ENCODE measurements around the gene CDKN1C.

The CDKN1C gene

DNA sequence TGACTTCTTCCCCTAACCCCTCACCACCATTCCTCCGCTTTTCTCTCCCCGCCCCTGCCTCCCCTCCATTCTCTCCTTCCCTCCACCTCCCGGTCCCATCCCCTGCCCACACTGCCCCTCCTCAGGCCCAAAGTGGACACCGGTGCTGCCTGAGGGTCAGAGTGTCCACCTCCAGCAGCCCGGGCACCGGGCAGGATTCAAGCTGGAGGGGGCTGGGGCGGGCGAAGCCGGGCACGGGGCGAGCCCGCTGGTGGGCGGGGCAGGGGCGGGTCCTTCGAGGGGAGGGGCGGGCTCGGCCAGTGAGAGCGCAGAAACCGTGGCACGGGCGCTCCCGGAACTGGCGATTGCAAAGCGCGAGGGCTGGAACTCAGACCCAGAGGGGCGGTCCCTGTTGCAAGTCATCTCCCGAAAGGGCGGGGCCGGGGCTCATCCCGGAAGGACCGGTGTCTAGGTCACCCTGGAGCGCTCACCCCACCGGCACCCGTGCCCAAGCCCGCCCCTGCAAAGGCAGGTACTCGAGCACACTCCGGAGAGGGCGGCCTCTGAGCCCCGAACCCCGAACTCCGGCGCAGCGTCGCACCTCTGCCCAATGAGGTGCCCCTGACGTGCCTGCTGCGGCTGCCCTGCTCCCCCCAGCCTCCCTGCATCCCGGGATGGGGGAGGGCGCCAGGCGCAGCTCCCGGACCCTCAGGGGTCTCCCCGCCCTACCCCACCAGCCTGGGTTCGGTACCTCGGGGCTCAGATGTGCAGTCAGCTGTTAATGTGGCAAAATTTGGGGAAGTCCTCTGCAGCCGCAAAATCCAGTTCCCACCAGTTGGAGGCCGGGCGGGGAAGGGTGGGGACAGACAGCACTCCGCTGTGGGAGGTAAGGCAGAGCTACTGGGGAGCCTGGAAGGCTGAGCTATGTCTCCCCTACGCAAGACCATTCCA lies 16.5 kb upstream of the CDKN1C start:
- peak; percentile 99 for DNase-seq (ENCODE audit: insufficient read length)
- TF ChIP-seq TAF1 (IDR thresholded peaks at IDR 0.05; ENCODE audit: borderline replicate concordance, low read depth, low read length) (no peak), POLR2AphosphoS5 (IDR thresholded peaks at IDR 0.05; ENCODE audit: low read depth, low read length) (peak; percentile 53), POLR2A (IDR thresholded peaks at IDR 0.05; ENCODE audit: low read depth, low read length) (peak; percentile 67; the same call in 1 of the 2 replicates)
- FAIRE-seq, result peak; percentile 93

DNA sequence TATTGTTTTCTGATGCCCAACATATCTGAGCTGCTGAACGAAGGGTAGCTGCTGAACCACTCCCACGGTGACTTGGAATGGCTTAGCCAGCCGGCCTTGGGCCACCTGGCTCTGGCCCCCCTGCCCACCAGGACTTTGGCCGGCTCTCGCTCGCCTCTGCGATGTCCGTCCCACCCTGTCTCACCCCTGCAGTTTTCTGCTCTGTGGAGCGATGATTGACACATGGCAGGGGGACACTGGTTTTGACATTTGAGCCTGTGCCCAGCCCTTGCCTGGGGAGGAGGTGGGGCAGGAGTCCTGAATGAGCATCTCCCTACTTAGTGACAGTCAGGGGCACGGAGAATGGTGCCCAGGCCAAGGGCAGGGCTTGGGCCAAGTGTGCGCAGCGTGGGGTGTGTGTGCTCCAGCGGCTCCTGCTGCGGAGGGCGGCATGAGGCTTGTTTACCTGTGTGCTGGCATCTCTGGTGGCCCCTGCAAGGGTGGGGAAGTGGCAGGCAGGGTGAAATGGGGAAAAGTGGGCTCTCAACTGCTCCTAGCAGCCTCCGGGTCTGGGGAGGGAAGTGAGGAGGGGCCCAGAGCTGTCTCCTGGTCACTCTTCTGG lies 15.7 kb upstream of the CDKN1C start:
- DNase-seq (ENCODE audit: insufficient read length), result no peak
- no peak for TF ChIP-seq POLR2AphosphoS5 (IDR thresholded peaks at IDR 0.05; ENCODE audit: low read depth, low read length)
- no peak for TF ChIP-seq POLR2A (IDR thresholded peaks at IDR 0.05; ENCODE audit: low read depth, low read length)
- TF ChIP-seq TAF1 (IDR thresholded peaks at IDR 0.05; ENCODE audit: borderline replicate concordance, low read depth, low read length), result no peak
- FAIRE-seq, result peak; percentile 33

DNA sequence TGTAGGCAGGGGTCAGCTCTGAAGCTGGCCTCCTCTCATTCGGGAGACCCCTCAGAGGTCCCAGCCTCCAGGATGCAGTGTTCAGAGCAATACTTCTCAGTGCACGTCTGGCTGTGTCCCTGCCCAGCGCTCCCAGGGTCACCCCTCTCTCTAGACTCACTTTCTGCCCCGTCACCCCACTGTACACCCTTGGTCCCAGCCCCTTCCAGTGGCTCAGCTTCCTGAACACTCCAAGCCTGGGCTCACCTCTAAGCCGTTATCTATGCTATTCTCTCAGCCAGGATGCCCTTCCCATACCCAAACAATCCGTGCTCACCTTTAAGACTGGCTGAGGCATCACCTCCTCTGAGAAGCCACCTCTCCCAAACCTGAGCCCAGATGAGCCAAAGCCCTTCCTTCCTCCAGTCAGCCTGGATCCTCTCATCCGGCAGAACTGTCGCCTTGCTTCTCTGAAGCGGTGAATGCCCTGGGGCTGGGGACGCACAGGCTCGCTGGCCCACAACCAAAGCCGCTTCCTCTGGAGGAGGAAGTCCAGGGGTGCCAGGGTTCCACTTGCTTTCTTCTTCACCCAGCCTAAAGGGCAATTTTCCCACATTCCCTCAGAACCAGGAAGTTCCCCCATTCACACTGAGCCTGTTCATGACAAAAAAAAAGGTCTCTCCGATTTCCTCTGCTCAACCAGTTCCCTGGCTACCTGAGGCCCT lies 13.7 kb upstream of the CDKN1C start:
- FAIRE-seq (no peak), DNase-seq (ENCODE audit: insufficient read length) (no peak)
- no peak for TF ChIP-seq TAF1 (IDR thresholded peaks at IDR 0.05; ENCODE audit: borderline replicate concordance, low read depth, low read length)
- no peak for TF ChIP-seq POLR2AphosphoS5 (IDR thresholded peaks at IDR 0.05; ENCODE audit: low read depth, low read length)
- TF ChIP-seq POLR2A (IDR thresholded peaks at IDR 0.05; ENCODE audit: low read depth, low read length), result no peak

DNA sequence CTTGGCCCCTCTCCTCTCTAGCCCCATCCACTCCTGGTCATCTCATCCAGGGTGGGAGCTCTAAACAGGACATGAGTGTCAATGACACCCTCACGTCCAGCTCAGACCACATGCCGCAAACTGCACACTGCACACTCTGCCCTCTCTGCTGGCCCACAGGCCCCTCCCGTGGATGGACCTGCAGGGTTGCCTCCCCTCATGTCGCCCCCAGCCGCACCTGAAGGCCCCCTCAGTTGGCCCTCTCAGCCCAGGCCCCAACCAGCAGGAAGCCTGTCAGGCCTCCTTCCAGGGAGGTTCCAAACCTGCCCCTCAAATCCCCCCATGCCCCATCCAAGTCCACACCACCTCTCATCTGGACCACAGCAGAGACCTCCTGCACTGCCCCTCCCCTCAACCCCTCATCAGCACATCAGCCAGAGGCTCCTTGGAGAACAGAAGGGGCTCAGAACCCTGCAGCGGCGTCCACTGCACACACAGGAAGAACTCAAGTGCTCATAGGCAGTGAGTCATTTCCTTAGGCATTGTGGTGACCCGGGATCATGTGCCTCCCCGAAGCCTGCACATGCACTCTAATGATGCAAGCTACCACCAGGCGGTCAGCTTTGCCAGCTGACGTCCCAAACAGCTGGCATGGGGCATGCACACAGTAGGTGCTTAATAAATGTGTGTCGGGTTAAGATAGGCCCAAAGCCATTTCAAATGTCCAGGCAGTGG lies 12.9 kb upstream of the CDKN1C start:
- TF ChIP-seq TAF1 (IDR thresholded peaks at IDR 0.05; ENCODE audit: borderline replicate concordance, low read depth, low read length) (no peak), POLR2A (IDR thresholded peaks at IDR 0.05; ENCODE audit: low read depth, low read length) (no peak), POLR2AphosphoS5 (IDR thresholded peaks at IDR 0.05; ENCODE audit: low read depth, low read length) (no peak)
- no peak for DNase-seq (ENCODE audit: insufficient read length)
- peak; percentile 91 for FAIRE-seq

DNA sequence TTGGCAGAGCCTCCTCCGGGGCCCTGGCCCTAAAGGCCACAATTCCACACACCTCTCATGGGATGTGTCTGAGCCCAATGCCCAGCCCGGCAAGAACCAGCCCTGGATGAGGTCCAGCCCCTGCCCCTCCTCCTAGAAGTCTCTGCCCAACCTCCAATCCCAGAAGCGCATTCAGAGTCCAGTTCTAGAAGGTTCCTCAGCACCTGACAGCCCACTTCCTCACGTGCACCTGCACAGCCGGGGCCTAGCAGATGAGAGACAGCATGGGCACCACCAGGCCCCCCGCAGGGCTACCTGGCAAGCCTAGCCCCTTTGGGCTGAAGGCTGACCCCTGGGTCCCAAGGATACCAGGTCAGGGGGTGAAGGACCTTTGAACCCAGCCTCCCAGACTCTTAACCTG lies 11.5 kb upstream of the CDKN1C start:
- TF ChIP-seq POLR2AphosphoS5 (IDR thresholded peaks at IDR 0.05; ENCODE audit: low read depth, low read length), result no peak
- TF ChIP-seq POLR2A (IDR thresholded peaks at IDR 0.05; ENCODE audit: low read depth, low read length), result no peak
- TF ChIP-seq TAF1 (IDR thresholded peaks at IDR 0.05; ENCODE audit: borderline replicate concordance, low read depth, low read length), result no peak
- no peak for FAIRE-seq
- no peak for DNase-seq (ENCODE audit: insufficient read length)

DNA sequence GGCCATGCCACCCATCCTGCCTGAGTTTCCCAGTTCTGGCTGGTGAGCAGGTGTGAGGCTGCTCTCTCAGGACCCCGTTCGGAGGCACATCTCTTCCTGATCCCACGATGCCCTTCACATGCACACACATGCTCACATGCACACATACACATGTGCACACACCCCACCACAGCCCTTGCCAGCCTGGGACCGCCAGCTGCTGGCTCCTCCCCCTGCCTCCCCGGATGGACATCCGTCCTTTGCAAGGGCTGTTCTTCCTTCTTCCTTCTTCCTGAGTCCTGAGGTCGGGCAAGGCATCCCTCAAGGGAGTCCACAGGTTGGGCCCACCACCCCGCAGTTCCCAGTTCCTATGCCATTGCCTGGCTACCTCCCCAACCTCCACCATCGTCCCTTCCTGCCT lies 10.5 kb upstream of the CDKN1C start:
- no peak for TF ChIP-seq TAF1 (IDR thresholded peaks at IDR 0.05; ENCODE audit: borderline replicate concordance, low read depth, low read length)
- FAIRE-seq (no peak), DNase-seq (ENCODE audit: insufficient read length) (no peak)

DNA sequence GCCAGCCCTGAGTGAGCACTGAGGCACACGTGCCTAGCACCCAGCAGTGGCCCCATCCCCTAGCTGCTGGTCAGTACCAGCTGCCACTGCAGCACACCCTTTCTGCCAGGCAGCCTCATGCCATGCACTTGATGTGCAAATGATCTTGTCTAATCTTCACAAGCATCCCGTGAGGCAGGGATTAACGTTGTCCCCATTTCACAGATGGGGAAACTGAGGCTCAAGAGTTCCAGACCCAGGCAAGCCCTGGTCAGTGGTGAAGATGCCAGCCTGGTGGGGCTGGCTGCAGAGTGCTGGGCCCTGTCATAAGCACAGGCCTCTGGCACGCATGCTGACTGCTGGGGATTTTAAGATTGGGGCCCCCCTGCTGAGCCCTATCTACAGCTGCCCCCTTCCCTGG lies 8.4 kb upstream of the CDKN1C start:
- TF ChIP-seq POLR2AphosphoS5 (IDR thresholded peaks at IDR 0.05; ENCODE audit: low read depth, low read length) (no peak), POLR2A (IDR thresholded peaks at IDR 0.05; ENCODE audit: low read depth, low read length) (no peak), TAF1 (IDR thresholded peaks at IDR 0.05; ENCODE audit: borderline replicate concordance, low read depth, low read length) (no peak)
- DNase-seq (ENCODE audit: insufficient read length) (no peak), FAIRE-seq (no peak)

DNA sequence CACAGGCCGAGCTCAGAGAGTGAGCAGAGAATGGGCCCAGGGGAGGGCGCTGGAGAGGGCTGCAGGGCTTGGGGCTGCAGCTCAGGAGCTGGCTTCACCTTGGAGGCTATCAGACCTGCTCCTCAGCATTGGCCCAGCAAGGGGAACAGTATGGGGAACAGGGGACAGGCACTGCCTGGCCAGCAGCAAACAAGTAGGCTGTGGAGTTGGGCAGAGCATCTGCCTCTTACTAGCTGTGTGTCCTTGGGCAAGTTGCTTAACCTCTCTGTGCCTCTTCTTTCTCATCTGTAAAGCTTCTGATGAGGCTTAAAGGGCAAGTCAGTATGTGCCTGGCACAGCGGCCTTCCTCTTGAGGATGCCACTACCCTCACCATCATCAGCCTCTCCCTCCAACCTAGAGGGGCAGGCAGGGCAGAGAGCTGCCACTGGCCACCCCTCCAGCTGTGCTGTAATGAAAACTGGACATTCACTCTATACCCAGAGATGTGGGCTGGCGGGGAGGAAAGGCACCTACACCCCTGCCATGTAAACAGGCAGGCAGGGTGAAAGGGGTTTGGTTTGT lies 7.5 kb upstream of the CDKN1C start:
- FAIRE-seq (no peak), DNase-seq (ENCODE audit: insufficient read length) (no peak)
- TF ChIP-seq POLR2AphosphoS5 (IDR thresholded peaks at IDR 0.05; ENCODE audit: low read depth, low read length) (no peak), TAF1 (IDR thresholded peaks at IDR 0.05; ENCODE audit: borderline replicate concordance, low read depth, low read length) (no peak), POLR2A (IDR thresholded peaks at IDR 0.05; ENCODE audit: low read depth, low read length) (no peak)

DNA sequence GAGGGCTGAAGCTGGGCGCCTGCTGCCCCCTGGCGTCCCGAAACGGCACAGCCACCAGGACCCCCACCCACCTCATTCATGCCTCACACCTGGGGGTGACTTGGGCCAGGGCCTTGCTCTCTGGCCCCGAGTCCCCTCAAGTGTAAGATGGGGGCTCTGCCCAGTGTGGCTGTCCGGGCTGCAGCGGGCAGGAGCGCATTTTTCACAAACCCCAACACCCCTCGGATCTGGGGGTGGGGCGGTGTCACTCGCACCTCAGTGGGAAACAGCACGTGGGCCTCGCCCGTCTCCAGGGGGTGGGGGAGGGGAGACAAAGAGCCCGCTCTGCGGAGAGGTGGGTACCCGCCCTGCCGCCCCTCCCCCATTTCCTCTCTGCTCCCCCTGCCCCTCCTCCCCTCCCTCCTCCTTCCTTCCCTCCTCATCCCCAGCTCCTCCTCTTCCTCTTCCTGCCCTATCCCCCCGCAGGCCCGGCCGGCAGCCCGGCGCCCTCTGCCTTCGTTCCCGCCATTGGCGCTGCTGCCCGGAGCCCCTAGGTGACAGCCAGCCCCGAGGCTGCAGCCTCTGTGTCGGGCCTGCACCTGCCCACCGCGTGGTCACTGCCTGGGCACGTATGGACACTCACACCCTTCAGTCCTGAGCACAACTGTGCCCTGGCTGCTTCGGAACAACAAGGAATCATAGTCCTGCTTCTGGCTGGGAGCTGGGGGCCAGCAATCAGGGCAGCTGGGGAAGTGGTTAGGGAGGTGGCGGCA lies 6.8 kb upstream of the CDKN1C start:
- DNase-seq (ENCODE audit: insufficient read length), result peak; percentile 78
- TF ChIP-seq POLR2A (IDR thresholded peaks at IDR 0.05; ENCODE audit: low read depth, low read length), result no peak
- TF ChIP-seq TAF1 (IDR thresholded peaks at IDR 0.05; ENCODE audit: borderline replicate concordance, low read depth, low read length), result no peak
- FAIRE-seq, result peak; percentile 89
